D341Med (cell line): Measurements from ENCODE around the gene C3orf80.
"Not testable (repeated sequence)": the region's sequence is repeated elsewhere in the genome, so short reads cannot be mapped to it uniquely, and the experiment has no call there.

Experiments used
- DNase-seq: peaks from one replicate; pipeline ENCODE4 v3.0.0; 2012; ENCODE audit warnings: low spot score

C3orf80 gene

GRCh38 chr3:160213191-160213590, 12.0 kb upstream of the C3orf80 start:
- no peak for DNase-seq

- no peak for DNase-seq
Measured at GRCh38 chr3:160217675-160218074, 7.5 kb upstream of the C3orf80 start.

GRCh38 chr3:160218136-160218535, 7.1 kb upstream of the C3orf80 start:
- no peak for DNase-seq

- no peak for DNase-seq
Measured at GRCh38 chr3:160220038-160220437, 5.2 kb upstream of the C3orf80 start.

- DNase-seq: no peak
Measured at GRCh38 chr3:160221019-160221418, 4.2 kb upstream of the C3orf80 start.

- DNase-seq: no peak
Measured at GRCh38 chr3:160224256-160224655, 966 bp upstream of the C3orf80 start.

GRCh38 chr3:160224811-160225175, 429 bp upstream of the C3orf80 start:
- no peak for DNase-seq

- DNase-seq: peak; percentile 65
Measured at GRCh38 chr3:160226026-160226907, 1.0 kb downstream of the C3orf80 start.

GRCh38 chr3:160227419-160227818, 2.2 kb downstream of the C3orf80 start:
- DNase-seq: no peak

- DNase-seq: no peak
Measured at GRCh38 chr3:160232014-160232413, 6.8 kb downstream of the C3orf80 start.

GRCh38 chr3:160240719-160241118, 15.5 kb downstream of the C3orf80 start:
- not testable (repeated sequence) for DNase-seq

- DNase-seq: no peak
Measured at GRCh38 chr3:160245261-160245800, 20.1 kb downstream of the C3orf80 start.

- no peak for DNase-seq
Measured at GRCh38 chr3:160247766-160248165, 22.5 kb downstream of the C3orf80 start.

- no peak for DNase-seq
Measured at GRCh38 chr3:160253298-160253697, 28.1 kb downstream of the C3orf80 start.

GRCh38 chr3:160257606-160258005, 32.4 kb downstream of the C3orf80 start:
- DNase-seq: no peak

- no peak for DNase-seq
Measured at GRCh38 chr3:160259589-160259988, 34.4 kb downstream of the C3orf80 start.

GRCh38 chr3:160260587-160261270, 35.5 kb downstream of the C3orf80 start:
- DNase-seq: no peak

GRCh38 chr3:160265088-160265487, 39.9 kb downstream of the C3orf80 start:
- DNase-seq: no peak
